B cell (primary cell): ENCODE measurements around the gene C12orf56.
"Not testable (repeated sequence)": the region's sequence is repeated elsewhere in the genome, so short reads cannot be mapped to it uniquely, and the experiment has no call there.

Experiments used
- EZH2 ChIP-seq: IDR thresholded peaks from 2 replicates; pipeline ENCODE4 v1.6.1; 2012; ENCODE audit warnings: borderline replicate concordance, low read depth, mild to moderate bottlenecking, moderate library complexity, low read length; ENCODE audit not compliant: insufficient read depth, poor library complexity, severe bottlenecking
- TF ChIP-seq, protein P1 (sequence below): fragments of 200-600 bp; IDR thresholded peaks from one replicate; pipeline ENCODE4 v1.8.0; 2022; ENCODE audit warnings: antibody characterized with exemption, mild to moderate bottlenecking

- TF ChIP-seq, protein P1, sequence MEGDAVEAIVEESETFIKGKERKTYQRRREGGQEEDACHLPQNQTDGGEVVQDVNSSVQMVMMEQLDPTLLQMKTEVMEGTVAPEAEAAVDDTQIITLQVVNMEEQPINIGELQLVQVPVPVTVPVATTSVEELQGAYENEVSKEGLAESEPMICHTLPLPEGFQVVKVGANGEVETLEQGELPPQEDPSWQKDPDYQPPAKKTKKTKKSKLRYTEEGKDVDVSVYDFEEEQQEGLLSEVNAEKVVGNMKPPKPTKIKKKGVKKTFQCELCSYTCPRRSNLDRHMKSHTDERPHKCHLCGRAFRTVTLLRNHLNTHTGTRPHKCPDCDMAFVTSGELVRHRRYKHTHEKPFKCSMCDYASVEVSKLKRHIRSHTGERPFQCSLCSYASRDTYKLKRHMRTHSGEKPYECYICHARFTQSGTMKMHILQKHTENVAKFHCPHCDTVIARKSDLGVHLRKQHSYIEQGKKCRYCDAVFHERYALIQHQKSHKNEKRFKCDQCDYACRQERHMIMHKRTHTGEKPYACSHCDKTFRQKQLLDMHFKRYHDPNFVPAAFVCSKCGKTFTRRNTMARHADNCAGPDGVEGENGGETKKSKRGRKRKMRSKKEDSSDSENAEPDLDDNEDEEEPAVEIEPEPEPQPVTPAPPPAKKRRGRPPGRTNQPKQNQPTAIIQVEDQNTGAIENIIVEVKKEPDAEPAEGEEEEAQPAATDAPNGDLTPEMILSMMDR = not testable (repeated sequence)
- not testable (repeated sequence) for TF ChIP-seq EZH2
Measured at GRCh38 chr12:64329031-64329710, 61.4 kb downstream of the C12orf56 start.
